SK-N-SH (cell line): ENCODE data around the gene RNF223. TPM values are rescaled to one million over a fixed set of nuclear protein-coding genes. Genes with fewer than 3 reads are reported as not detected.
A peak's percentile ranks its signal among the peaks of the same experiment; 100 is the strongest.

Source experiments
- CTCF ChIA-PET: fragments of 300-600, 350-600 bp; formaldehyde crosslinking; extraction: SDS; loops from one replicate; lab custom pipeline; 2021; lab: Yijun Ruan, JAX
- POLR2A ChIA-PET: fragments of 350-600 bp; sonication (Branson Sonifier 250); formaldehyde crosslinking; extraction: SDS; loops from one replicate; lab custom pipeline; 2020; ENCODE audit warnings: antibody characterized with exemption, inconsistent platforms; lab: Yijun Ruan, JAX
- DNase-seq: peaks from one replicate; pipeline ENCODE4 v3.0.0; 2012
- H2AFZ ChIP-seq: fragments of 200-600 bp; sonication (generic); 2 replicates; pipeline ENCODE4 v1.8.1; 2016; ENCODE audit warnings: antibody characterized with exemption, mild to moderate bottlenecking, low read depth
- H3F3A ChIP-seq: fragments of 200-600 bp; sonication (generic); replicated peaks from 2 replicates; pipeline ENCODE3; 2016; ENCODE audit warnings: antibody characterized with exemption, mild to moderate bottlenecking; ENCODE audit not compliant: insufficient read depth
- H3K27ac ChIP-seq, 2 experiments: fragments of 200-500 bp in 1 of 2; fragments of 200-600 bp in 1 of 2; sonication (Bioruptor generic) in 1 of 2; sonication (generic), shearing (Covaris generic) in 1 of 2; 2 replicates each; pipeline versions ENCODE4 v1.5.1 to v1.6.1; 2014 to 2016; ENCODE audit warnings: low read depth in 2 of 2, inconsistent platforms in 1 of 2, low read length in 1 of 2, mild to moderate bottlenecking in 1 of 2, mixed read lengths in 1 of 2
- H3K27me3 ChIP-seq: fragments of 200-600 bp; sonication (generic), shearing (Covaris generic); 2 replicates; pipeline ENCODE4 v1.6.1; 2016; ENCODE audit warnings: mixed run types; ENCODE audit not compliant: insufficient read depth
- H3K36me3 ChIP-seq, 2 experiments: fragments of 200-500 bp in 1 of 2; fragments of 200-600 bp in 1 of 2; sonication (Bioruptor generic) in 1 of 2; sonication (generic) in 1 of 2; replicated peaks in 1 of 2; 2 replicates each; pipeline versions ENCODE3 to v1.5.1; 2014 to 2016; ENCODE audit warnings: low read length in 1 of 2, mild to moderate bottlenecking in 1 of 2; ENCODE audit not compliant: insufficient read depth in 2 of 2, control insufficient read depth in 1 of 2
- H3K4me1 ChIP-seq, 2 experiments: fragments of 200-500 bp in 1 of 2; fragments of 200-600 bp in 1 of 2; sonication (Bioruptor generic) in 1 of 2; sonication (generic), shearing (Covaris generic) in 1 of 2; 2 replicates each; pipeline versions ENCODE4 v1.5.1 to v1.6.1; 2014 to 2016; ENCODE audit warnings: low read depth in 1 of 2, low read length in 1 of 2, mixed run types in 1 of 2; ENCODE audit not compliant: insufficient read depth in 2 of 2, control insufficient read depth in 1 of 2
- H3K4me2 ChIP-seq: fragments of 200-600 bp; sonication (generic), shearing (Covaris generic); 2 replicates; pipeline ENCODE4 v1.6.1; 2017; ENCODE audit warnings: mixed run types
- H3K4me3 ChIP-seq, 2 experiments: fragments of 200-500 bp in 1 of 2; fragments of 200-600 bp in 1 of 2; sonication (Bioruptor generic) in 1 of 2; sonication (generic), shearing (Covaris generic) in 1 of 2; 2 replicates each; pipeline versions ENCODE4 v1.5.1 to v1.8.1; 2014 to 2016; ENCODE audit warnings: low read depth in 2 of 2, inconsistent platforms in 1 of 2, low read length in 1 of 2, mild to moderate bottlenecking in 1 of 2, mixed read lengths in 1 of 2, moderate library complexity in 1 of 2
- H3K79me2 ChIP-seq: fragments of 200-600 bp; sonication (generic); 2 replicates; pipeline ENCODE4 v1.8.1; 2017; ENCODE audit warnings: mild to moderate bottlenecking; ENCODE audit not compliant: insufficient read depth
- H3K9ac ChIP-seq: fragments of 200-600 bp; sonication (generic); 2 replicates; pipeline ENCODE4 v1.6.1; 2017; ENCODE audit warnings: mixed run types
- H3K9me2 ChIP-seq: fragments of 200-600 bp; sonication (generic); 2 replicates; pipeline ENCODE4 v1.6.1; 2017; ENCODE audit warnings: mixed run types
- H3K9me3 ChIP-seq: fragments of 200-600 bp; sonication (generic); 2 replicates; pipeline ENCODE4 v1.6.1; 2017; ENCODE audit warnings: mixed run types, mild to moderate bottlenecking, moderate library complexity
- H4K20me1 ChIP-seq: fragments of 200-600 bp; sonication (generic); 2 replicates; pipeline ENCODE4 v1.6.1; 2017; ENCODE audit warnings: mild to moderate bottlenecking, mixed run types; ENCODE audit not compliant: insufficient read depth
- CHD2 ChIP-seq: fragments of 150-350 bp; IDR thresholded peaks from 2 replicates; pipeline ENCODE4 v1.6.1; 2018; ENCODE audit warnings: low read length; ENCODE audit not compliant: partially characterized antibody
- ELF1 ChIP-seq: IDR thresholded peaks from 2 replicates; pipeline ENCODE4 v1.4.0; 2012
- FOSL2 ChIP-seq: IDR thresholded peaks from 2 replicates; pipeline ENCODE4 v1.4.0; 2012; ENCODE audit warnings: low read depth, mild to moderate bottlenecking, moderate library complexity, borderline replicate concordance
- FOXJ3 ChIP-seq: sonication (generic); formaldehyde crosslinking; IDR thresholded peaks from 2 replicates; pipeline ENCODE4 v1.5.1; 2020; ENCODE audit warnings: mild to moderate bottlenecking, missing genetic modification reagents
- FOXM1 ChIP-seq: IDR thresholded peaks from 2 replicates; pipeline ENCODE4 v1.4.0; 2012; ENCODE audit warnings: low read depth, mild to moderate bottlenecking
- GABPA ChIP-seq: IDR thresholded peaks from 2 replicates; pipeline ENCODE4 v1.4.0; 2012; ENCODE audit warnings: low read depth, mild to moderate bottlenecking
- JUND ChIP-seq: IDR thresholded peaks from 2 replicates; pipeline ENCODE4 v1.4.0; 2012
- MEF2A ChIP-seq: IDR thresholded peaks from 2 replicates; pipeline ENCODE4 v1.4.0; 2012; ENCODE audit warnings: low read depth, borderline replicate concordance
- NFIC ChIP-seq: IDR thresholded peaks from 2 replicates; pipeline ENCODE4 v1.4.0; 2012; ENCODE audit warnings: borderline replicate concordance
- NRF1 ChIP-seq: IDR thresholded peaks from 2 replicates; pipeline ENCODE4 v1.6.1; 2012; ENCODE audit warnings: low read depth, mild to moderate bottlenecking, low read length
- POLR2AphosphoS5 ChIP-seq: IDR thresholded peaks from 2 replicates; pipeline ENCODE4 v1.6.1; 2012; ENCODE audit warnings: low read depth, low read length
- RAD21 ChIP-seq: IDR thresholded peaks from 2 replicates; pipeline ENCODE4 v1.6.1; 2012; ENCODE audit warnings: mild to moderate bottlenecking, low read length
- SIN3A ChIP-seq: IDR thresholded peaks from 2 replicates; pipeline ENCODE4 v1.6.1; 2012; ENCODE audit warnings: low read depth, mild to moderate bottlenecking, low read length, moderate library complexity, borderline replicate concordance
- TCF12 ChIP-seq: IDR thresholded peaks from 2 replicates; pipeline ENCODE4 v1.4.0; 2012
- YY1 ChIP-seq: IDR thresholded peaks from 2 replicates; pipeline ENCODE4 v1.4.0; 2012; ENCODE audit warnings: low read depth, mild to moderate bottlenecking
- WGBS: methylation state at CpG from one replicate; pipeline ENCODE4 v1.1.6; 2017; ENCODE audit warnings: low lambda C conversion rate; 5-methylcytosine and 5-hydroxymethylcytosine counted together
- polyA plus RNA-seq, 3 experiments: library from polyadenylated mRNA; depleted of rRNA; stranded (reverse); fragments of >200 nt; gene quantifications; 2 replicates each; pipeline ENCODE4 v1.2.3, GENCODE V29; 2012
- TF ChIP-seq, protein P1 (sequence below): fragments of 150-350 bp; IDR thresholded peaks from 2 replicates; pipeline ENCODE4 v1.6.1; 2016; ENCODE audit warnings: mild to moderate bottlenecking, low read depth, low read length
- TF ChIP-seq, protein P2 (sequence below): fragments of 150-350 bp; IDR thresholded peaks from 2 replicates; pipeline ENCODE4 v1.6.1; 2017; ENCODE audit warnings: antibody characterized with exemption, low read length, low read depth, borderline replicate concordance
- TF ChIP-seq, protein P3 (sequence below): IDR thresholded peaks from 2 replicates; pipeline ENCODE4 v1.4.0; 2012; ENCODE audit warnings: low read depth, borderline replicate concordance
- TF ChIP-seq, protein P4 (sequence below): IDR thresholded peaks from 2 replicates; pipeline ENCODE4 v1.4.0; 2012; ENCODE audit warnings: low read depth

Gene RNF223
- polyA plus RNA-seq, 1 of the 3 experiments (the other 2 are of a cell fraction), result not detected

DNA sequence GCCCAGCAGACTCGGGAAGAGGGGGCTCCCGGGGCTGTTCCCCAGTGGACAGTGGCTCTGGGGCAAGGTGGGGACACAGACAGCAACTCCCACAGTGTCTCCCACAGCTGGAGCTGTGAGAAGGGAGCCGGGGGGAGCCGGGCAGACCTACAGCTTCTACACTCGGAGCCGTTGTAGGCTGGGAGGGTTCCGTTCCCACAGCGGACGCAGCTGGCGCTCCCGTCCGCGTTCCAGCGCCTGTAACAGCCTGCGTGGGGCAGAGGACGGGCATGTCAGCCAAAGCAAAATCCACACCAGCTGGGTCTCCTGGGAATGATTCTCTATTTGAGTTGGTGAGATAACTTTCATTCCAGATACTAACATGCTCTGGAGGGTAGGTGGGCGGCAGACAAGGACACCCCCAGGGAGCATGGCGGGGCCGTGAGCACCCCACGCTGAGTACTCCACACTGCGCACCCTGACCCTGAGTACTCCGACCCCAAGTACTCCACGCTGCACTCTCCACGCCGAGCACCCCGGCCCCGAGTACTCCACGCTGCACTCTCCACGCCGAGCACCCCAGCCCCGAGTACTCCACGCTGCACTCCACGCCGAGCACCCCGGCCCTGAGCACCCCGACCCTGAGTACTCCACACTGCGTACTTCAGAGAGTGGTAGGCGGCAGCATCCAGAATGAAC, 13.4 kb upstream of the RNF223 start:
- Histone ChIP-seq H3K4me2 (no peak overlapping the region), H3K9ac (no peak overlapping the region), H3K9me3 (no peaks in the 10 kb centered on the region), H3K79me2 (no peaks in the 10 kb centered on the region), H3K9me2 (no peaks in the 10 kb centered on the region), H3K27ac (no peak overlapping the region), H3K4me1 (no peaks in the 10 kb centered on the region), H4K20me1 (no peaks in the 10 kb centered on the region), H3F3A (no peaks in the 10 kb centered on the region), H3K4me3 (no peak overlapping the region), H3K27me3 (no peaks in the 10 kb centered on the region), H3K36me3 (no peaks in the 10 kb centered on the region), H2AFZ (no peak overlapping the region)
- WGBS, result 94% methylated on average over 31 of the region's 38 CpGs
- ChIA-PET CTCF (no interaction called here), POLR2A (no interaction called here)
- DNase-seq, result peak; percentile 18
- TF ChIP-seq FOXJ3 (CRISPR knock-in tag) (no peak), SIN3A (no peak), FOSL2 (no peak), FOXM1 (no peak), YY1 (no peak), GABPA (no peak), CHD2 (no peak), RAD21 (no peak), MEF2A (no peak), TCF12 (no peak), POLR2AphosphoS5 (no peak), NRF1 (no peak), ELF1 (no peak), NFIC (no peak)
- TF ChIP-seq, protein P1, sequence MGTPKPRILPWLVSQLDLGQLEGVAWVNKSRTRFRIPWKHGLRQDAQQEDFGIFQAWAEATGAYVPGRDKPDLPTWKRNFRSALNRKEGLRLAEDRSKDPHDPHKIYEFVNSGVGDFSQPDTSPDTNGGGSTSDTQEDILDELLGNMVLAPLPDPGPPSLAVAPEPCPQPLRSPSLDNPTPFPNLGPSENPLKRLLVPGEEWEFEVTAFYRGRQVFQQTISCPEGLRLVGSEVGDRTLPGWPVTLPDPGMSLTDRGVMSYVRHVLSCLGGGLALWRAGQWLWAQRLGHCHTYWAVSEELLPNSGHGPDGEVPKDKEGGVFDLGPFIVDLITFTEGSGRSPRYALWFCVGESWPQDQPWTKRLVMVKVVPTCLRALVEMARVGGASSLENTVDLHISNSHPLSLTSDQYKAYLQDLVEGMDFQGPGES, result no peak

DNA sequence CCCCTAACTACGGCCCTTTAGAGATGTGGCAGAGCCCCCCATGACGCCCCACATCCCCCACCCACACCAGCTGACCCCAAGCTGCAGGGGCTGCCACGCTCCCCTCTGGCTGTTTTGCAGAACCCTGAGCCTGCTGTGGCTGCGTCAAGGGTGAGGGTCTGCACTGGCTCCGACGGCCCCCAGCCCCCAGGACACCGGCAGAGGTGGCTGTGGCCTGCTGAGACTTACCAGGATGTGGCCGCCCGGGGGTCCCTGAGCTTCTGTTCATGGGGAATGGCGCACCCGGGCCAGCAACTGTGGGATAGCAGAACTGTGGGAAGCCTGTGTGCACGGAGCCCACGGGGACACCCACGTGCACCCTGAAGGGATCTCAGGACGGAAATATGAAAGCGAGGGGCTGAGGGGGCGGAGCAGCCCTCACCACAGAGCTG, 12.8 kb upstream of the RNF223 start:
- no peak overlapping the region for H3K9ac ChIP-seq
- ChIA-PET POLR2A (no interaction called here), CTCF (interaction anchor here (1.0 kb wide), 1 partner anchor 13 kb away, joined by 3 read pairs; the partner anchor contains the start of gene RNF223)
- H3K36me3 ChIP-seq, result no peaks in the 10 kb centered on the region
- no peaks in the 10 kb centered on the region for H3K9me2 ChIP-seq
- DNase-seq, result peak; percentile 23
- H3K9me3 ChIP-seq, result no peaks in the 10 kb centered on the region
- H3K79me2 ChIP-seq, result no peaks in the 10 kb centered on the region
- 98% methylated on average over 12 of the region's 17 CpGs for WGBS
- H3K4me2 ChIP-seq, result no peak overlapping the region
- no peak overlapping the region for H3K27ac ChIP-seq
- H2AFZ ChIP-seq, result no peak overlapping the region
- TF ChIP-seq, protein P2, sequence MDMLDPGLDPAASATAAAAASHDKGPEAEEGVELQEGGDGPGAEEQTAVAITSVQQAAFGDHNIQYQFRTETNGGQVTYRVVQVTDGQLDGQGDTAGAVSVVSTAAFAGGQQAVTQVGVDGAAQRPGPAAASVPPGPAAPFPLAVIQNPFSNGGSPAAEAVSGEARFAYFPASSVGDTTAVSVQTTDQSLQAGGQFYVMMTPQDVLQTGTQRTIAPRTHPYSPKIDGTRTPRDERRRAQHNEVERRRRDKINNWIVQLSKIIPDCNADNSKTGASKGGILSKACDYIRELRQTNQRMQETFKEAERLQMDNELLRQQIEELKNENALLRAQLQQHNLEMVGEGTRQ, result no peak
- no peak for TF ChIP-seq JUND
- TF ChIP-seq, protein P3, sequence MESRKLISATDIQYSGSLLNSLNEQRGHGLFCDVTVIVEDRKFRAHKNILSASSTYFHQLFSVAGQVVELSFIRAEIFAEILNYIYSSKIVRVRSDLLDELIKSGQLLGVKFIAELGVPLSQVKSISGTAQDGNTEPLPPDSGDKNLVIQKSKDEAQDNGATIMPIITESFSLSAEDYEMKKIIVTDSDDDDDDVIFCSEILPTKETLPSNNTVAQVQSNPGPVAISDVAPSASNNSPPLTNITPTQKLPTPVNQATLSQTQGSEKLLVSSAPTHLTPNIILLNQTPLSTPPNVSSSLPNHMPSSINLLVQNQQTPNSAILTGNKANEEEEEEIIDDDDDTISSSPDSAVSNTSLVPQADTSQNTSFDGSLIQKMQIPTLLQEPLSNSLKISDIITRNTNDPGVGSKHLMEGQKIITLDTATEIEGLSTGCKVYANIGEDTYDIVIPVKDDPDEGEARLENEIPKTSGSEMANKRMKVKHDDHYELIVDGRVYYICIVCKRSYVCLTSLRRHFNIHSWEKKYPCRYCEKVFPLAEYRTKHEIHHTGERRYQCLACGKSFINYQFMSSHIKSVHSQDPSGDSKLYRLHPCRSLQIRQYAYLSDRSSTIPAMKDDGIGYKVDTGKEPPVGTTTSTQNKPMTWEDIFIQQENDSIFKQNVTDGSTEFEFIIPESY, result no peak
- no peak for TF ChIP-seq FOXM1
- TF ChIP-seq, protein P4, sequence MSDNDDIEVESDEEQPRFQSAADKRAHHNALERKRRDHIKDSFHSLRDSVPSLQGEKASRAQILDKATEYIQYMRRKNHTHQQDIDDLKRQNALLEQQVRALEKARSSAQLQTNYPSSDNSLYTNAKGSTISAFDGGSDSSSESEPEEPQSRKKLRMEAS, result no peak
- TF ChIP-seq TCF12, result no peak
- TF ChIP-seq, all 33 proteins: peak for 0
- Histone ChIP-seq H3K27me3 (no peaks in the 10 kb centered on the region), H3F3A (no peaks in the 10 kb centered on the region), H4K20me1 (no peaks in the 10 kb centered on the region), H3K4me3 (no peak overlapping the region), H3K4me1 (no peaks in the 10 kb centered on the region)
